GM12801 (cell line): ENCODE measurements around the gene CYP2E1.

Experiments
- CTCF ChIP-seq: IDR thresholded peaks from one replicate; pipeline ENCODE4 v1.5.1; 2011; ENCODE audit warnings: control low read depth; ENCODE audit not compliant: insufficient read length; ENCODE audit errors: extremely low read depth

CYP2E1 gene

GRCh38 chr10:133534417-133534816, 7.3 kb downstream of the CYP2E1 start:
- no peak for TF ChIP-seq CTCF

- TF ChIP-seq CTCF: no peak
These were observed 9.0 kb downstream of the CYP2E1 start for GRCh38 chr10:133536198-133536597.

- no peak for TF ChIP-seq CTCF
These were observed 10.7 kb downstream of the CYP2E1 start for GRCh38 chr10:133537546-133538545.

- no peak for TF ChIP-seq CTCF
These were observed 17.3 kb downstream of the CYP2E1 start for GRCh38 chr10:133544506-133544905.

GRCh38 chr10:133554600-133554999, 27.4 kb downstream of the CYP2E1 start:
- TF ChIP-seq CTCF: no peak

- TF ChIP-seq CTCF: no peak
These were observed 28.4 kb downstream of the CYP2E1 start for GRCh38 chr10:133555521-133555920.

GRCh38 chr10:133557381-133557780, 30.2 kb downstream of the CYP2E1 start:
- TF ChIP-seq CTCF: no peak
